K562 (cell line): ENCODE measurements around the gene SMPDL3B. TPM values are rescaled to one million over a fixed set of nuclear protein-coding genes. Genes with fewer than 3 reads are reported as not detected.

Source experiments
- ATAC-seq: fragments of 200-7000 bp; cut with Tn5 transposase; 3 replicates; pipeline ENCODE4 v1.9.1; 2020; ENCODE audit warnings: moderate library complexity
- BruUV-seq: library from RNA; stranded (reverse); fragments of 400-500 nt; replicated peaks from 2 replicates; lab custom pipeline; 2021; lab: Mats Ljungman, UMichigan
- CTCF ChIA-PET: fragments of 300-600 bp; formaldehyde crosslinking; extraction: SDS; loops from one replicate; lab custom pipeline; 2021; ENCODE audit warnings: low intra/inter-chr PET ratio; lab: Yijun Ruan, JAX
- POLR2A ChIA-PET: fragments of 300-600, 350-650 bp; sonication (Branson Sonifier 250); formaldehyde crosslinking; extraction: SDS; loops from one replicate; lab custom pipeline; 2021; ENCODE audit warnings: antibody characterized with exemption, inconsistent platforms; lab: Yijun Ruan, JAX
- DNase-seq, 4 experiments: peaks; one replicate each; pipeline versions ENCODE4 v3.0.0 to v3.0.0-alpha.2; 2011 to 2018; ENCODE audit warnings: low spot score in 3 of 4, mixed read lengths in 3 of 4; ENCODE audit errors: extremely low read depth in 1 of 4
- FAIRE-seq: peaks from 2 replicates; lab custom pipeline; 2011; peaks lifted over from hg19 to GRCh38; lab: Jason Lieb, UNC
- H2AFZ ChIP-seq: 2 replicates; pipeline ENCODE4 v1.6.0; 2011; ENCODE audit warnings: low read depth, low read length, control low read depth, inconsistent platforms
- H3K27ac ChIP-seq: fragments of 200-600 bp; 3 replicates; pipeline ENCODE4 v1.8.0; 2011; ENCODE audit warnings: low read depth, mild to moderate bottlenecking, control low read depth, inconsistent platforms, low read length, moderate library complexity, mixed read lengths; ENCODE audit errors: extremely low read depth
- H3K27me3 ChIP-seq, 2 experiments: fragments of 300-600 bp in 1 of 2; 2 replicates in 1 of 2; 3 replicates in 1 of 2; pipeline versions ENCODE4 v1.6.0 to v1.8.0; 2011; ENCODE audit warnings: inconsistent platforms in 2 of 2, low read length in 2 of 2, mild to moderate bottlenecking in 1 of 2, mixed read lengths in 1 of 2, moderate library complexity in 1 of 2; ENCODE audit not compliant: control insufficient read depth in 2 of 2, insufficient read depth in 2 of 2
- H3K36me3 ChIP-seq: fragments of 300-600 bp; 3 replicates; pipeline ENCODE4 v1.8.0; 2011; ENCODE audit warnings: mild to moderate bottlenecking, low read length, inconsistent platforms; ENCODE audit not compliant: control insufficient read depth, insufficient read depth
- H3K4me1 ChIP-seq, 2 experiments: fragments of 200-600 bp in 1 of 2; replicated peaks in 1 of 2; 2 replicates in 1 of 2; 3 replicates in 1 of 2; pipeline versions ENCODE4 v1.5.1 to v1.8.0; 2011; ENCODE audit warnings: inconsistent platforms in 2 of 2, low read length in 2 of 2, mild to moderate bottlenecking in 1 of 2, mixed read lengths in 1 of 2, moderate library complexity in 1 of 2; ENCODE audit not compliant: control insufficient read depth in 2 of 2, insufficient read depth in 2 of 2
- H3K4me2 ChIP-seq: 2 replicates; pipeline ENCODE4 v1.6.1; 2011; ENCODE audit warnings: low read length, control low read depth, inconsistent platforms, mixed read lengths; ENCODE audit not compliant: insufficient read depth
- H3K4me3 ChIP-seq: fragments of 200-600 bp; sonication (generic), shearing (Covaris generic); 2 replicates; pipeline ENCODE4 v1.5.1; 2016; ENCODE audit warnings: control low read depth, inconsistent platforms
- H3K79me2 ChIP-seq: fragments of 200-600 bp; 3 replicates; pipeline ENCODE4 v1.8.0; 2011; ENCODE audit warnings: low read length, inconsistent platforms; ENCODE audit not compliant: control insufficient read depth, insufficient read depth
- H3K9ac ChIP-seq, 2 experiments: 2 replicates each; pipeline versions ENCODE4 v1.6.0 to v1.6.1; 2011; ENCODE audit warnings: low read depth in 2 of 2, low read length in 2 of 2, control low read depth in 1 of 2, inconsistent platforms in 1 of 2, mild to moderate bottlenecking in 1 of 2, mixed read lengths in 1 of 2; ENCODE audit not compliant: insufficient read depth in 1 of 2
- H3K9me1 ChIP-seq: one replicate; pipeline ENCODE4 v1.6.0; 2011; ENCODE audit warnings: inconsistent platforms, mild to moderate bottlenecking, low read length, moderate library complexity; ENCODE audit not compliant: control insufficient read depth, insufficient read depth
- H3K9me3 ChIP-seq: replicated peaks from 2 replicates; pipeline ENCODE4 v1.5.1; 2011; ENCODE audit warnings: low read depth, low read length, inconsistent platforms; ENCODE audit not compliant: control insufficient read depth, insufficient read depth
- H4K20me1 ChIP-seq: replicated peaks from 2 replicates; pipeline ENCODE4 v1.6.1; 2011; ENCODE audit warnings: low read length, inconsistent platforms, mixed read lengths; ENCODE audit not compliant: control insufficient read depth, insufficient read depth
- FOXP1 ChIP-seq: sonication (generic); formaldehyde crosslinking; IDR thresholded peaks from 2 replicates; pipeline ENCODE4 v1.8.0; 2022; ENCODE audit warnings: mild to moderate bottlenecking, missing genetic modification reagents
- MAFG ChIP-seq: fragments of 450-650 bp; conservative IDR thresholded peaks from 2 replicates; pipeline ENCODE4 v1.6.1; 2016; ENCODE audit warnings: missing genetic modification characterization, missing compliant biosample characterization
- NCOA4 ChIP-seq: fragments of 450-650 bp; IDR thresholded peaks from 2 replicates; pipeline ENCODE4 v1.6.1; 2018; ENCODE audit warnings: mild to moderate bottlenecking; ENCODE audit not compliant: partially characterized antibody
- NUFIP1 ChIP-seq: fragments of 450-650 bp; IDR thresholded peaks from 2 replicates; pipeline ENCODE4 v1.6.1; 2018; ENCODE audit not compliant: partially characterized antibody
- RBM25 ChIP-seq: fragments of 200-400 bp; formaldehyde crosslinking; IDR thresholded peaks from 2 replicates; pipeline ENCODE4 v1.6.1; 2018; ENCODE audit warnings: low read length, low read depth, moderate library complexity; ENCODE audit not compliant: severe bottlenecking
- TAF15 ChIP-seq: fragments of 200-400 bp; formaldehyde crosslinking; IDR thresholded peaks from 2 replicates; pipeline ENCODE4 v1.6.1; 2017; ENCODE audit warnings: mild to moderate bottlenecking, low read depth, low read length, moderate library complexity
- ZKSCAN1 ChIP-seq: fragments of 150-350 bp; IDR thresholded peaks from 2 replicates; pipeline ENCODE4 v1.6.1; 2016; ENCODE audit warnings: low read depth, low read length
- ZNF121 ChIP-seq: sonication (generic); formaldehyde crosslinking; conservative IDR thresholded peaks from 2 replicates; pipeline ENCODE4 v1.8.0; 2022; ENCODE audit warnings: missing genetic modification reagents
- WGBS: fragments of 100-300 bp; shearing (Covaris generic); methylation state at CpG from one replicate; pipeline ENCODE4 v1.1.6; 2016; ENCODE audit warnings: low coverage, mixed read lengths; ENCODE audit not compliant: insufficient coverage; ENCODE audit errors: missing lambda C conversion rate; 5-methylcytosine and 5-hydroxymethylcytosine counted together
- in situ Hi-C: fragments of 300-500 bp; cut with MboI; formaldehyde crosslinking; loops from 4 replicates; pipeline ENCODE4 v1.15.0; 2018; ENCODE audit warnings: inconsistent platforms, mixed read lengths
- intact Hi-C: fragments of 100-400 bp; cut with micrococcal nuclease; formaldehyde crosslinking; loops from 2 replicates; pipeline ENCODE4 v1.14.2; 2022
- polyA plus RNA-seq, 8 experiments: library from polyadenylated mRNA; depleted of rRNA in 4 of 8; stranded (reverse) in 5 of 8; unstranded in 3 of 8; fragments of >200 nt; fragmentation: Nextera tagmentation in 2 of 8; fragmentation: Illumina TruSeq in 1 of 8; extraction: Ambion mirVana in 2 of 8; extraction: Trizol in 1 of 8; gene quantifications; 2 replicates each; pipeline versions ENCODE4 v1.2.1 to v1.2.3, GENCODE V29; 2011 to 2014; ENCODE audit warnings: inconsistent platforms in 1 of 8, missing spikeins in 1 of 8
- total RNA-seq, 7 experiments: library from RNA; depleted of rRNA in 6 of 7; stranded (reverse); fragments of >200 nt in 6 of 7; fragmentation: Illumina TruSeq in 2 of 7; extraction: Trizol in 2 of 7; gene quantifications; 2 replicates each; pipeline versions ENCODE4 v1.2.1 to v1.2.3, GENCODE V29; 2011 to 2021; ENCODE audit warnings: low replicate concordance in 1 of 7
- TF ChIP-seq, protein P1 (sequence below): fragments of 250-450 bp; sonication (Bioruptor Pico); IDR thresholded peaks from 2 replicates; pipeline ENCODE4 v1.4.0; 2020; ENCODE audit warnings: mild to moderate bottlenecking, moderate library complexity
- TF ChIP-seq, protein P2 (sequence below): fragments of 150-350 bp; IDR thresholded peaks from 2 replicates; pipeline ENCODE4 v1.6.1; 2014; ENCODE audit warnings: low read depth, mild to moderate bottlenecking, low read length, borderline replicate concordance
- TF ChIP-seq, protein P3 (sequence below): fragments of 250-450 bp; sonication (Bioruptor Pico); IDR thresholded peaks from 2 replicates; pipeline ENCODE4 v1.8.0; 2022; ENCODE audit warnings: moderate library complexity, mild to moderate bottlenecking, inconsistent platforms
- TF ChIP-seq, protein P4 (sequence below): conservative IDR thresholded peaks from 2 replicates; pipeline ENCODE4 v1.6.1; 2011; ENCODE audit warnings: low read depth, mild to moderate bottlenecking, low read length; ENCODE audit not compliant: control insufficient read depth

The SMPDL3B gene
- total and polyA plus RNA-seq, 9 of the 15 experiments (the other 6 are each of a cell fraction or from before 2014, with no cell fraction given): 0.07 to 1.2 (median 0.73) TPM

- TF ChIP-seq, protein P1, sequence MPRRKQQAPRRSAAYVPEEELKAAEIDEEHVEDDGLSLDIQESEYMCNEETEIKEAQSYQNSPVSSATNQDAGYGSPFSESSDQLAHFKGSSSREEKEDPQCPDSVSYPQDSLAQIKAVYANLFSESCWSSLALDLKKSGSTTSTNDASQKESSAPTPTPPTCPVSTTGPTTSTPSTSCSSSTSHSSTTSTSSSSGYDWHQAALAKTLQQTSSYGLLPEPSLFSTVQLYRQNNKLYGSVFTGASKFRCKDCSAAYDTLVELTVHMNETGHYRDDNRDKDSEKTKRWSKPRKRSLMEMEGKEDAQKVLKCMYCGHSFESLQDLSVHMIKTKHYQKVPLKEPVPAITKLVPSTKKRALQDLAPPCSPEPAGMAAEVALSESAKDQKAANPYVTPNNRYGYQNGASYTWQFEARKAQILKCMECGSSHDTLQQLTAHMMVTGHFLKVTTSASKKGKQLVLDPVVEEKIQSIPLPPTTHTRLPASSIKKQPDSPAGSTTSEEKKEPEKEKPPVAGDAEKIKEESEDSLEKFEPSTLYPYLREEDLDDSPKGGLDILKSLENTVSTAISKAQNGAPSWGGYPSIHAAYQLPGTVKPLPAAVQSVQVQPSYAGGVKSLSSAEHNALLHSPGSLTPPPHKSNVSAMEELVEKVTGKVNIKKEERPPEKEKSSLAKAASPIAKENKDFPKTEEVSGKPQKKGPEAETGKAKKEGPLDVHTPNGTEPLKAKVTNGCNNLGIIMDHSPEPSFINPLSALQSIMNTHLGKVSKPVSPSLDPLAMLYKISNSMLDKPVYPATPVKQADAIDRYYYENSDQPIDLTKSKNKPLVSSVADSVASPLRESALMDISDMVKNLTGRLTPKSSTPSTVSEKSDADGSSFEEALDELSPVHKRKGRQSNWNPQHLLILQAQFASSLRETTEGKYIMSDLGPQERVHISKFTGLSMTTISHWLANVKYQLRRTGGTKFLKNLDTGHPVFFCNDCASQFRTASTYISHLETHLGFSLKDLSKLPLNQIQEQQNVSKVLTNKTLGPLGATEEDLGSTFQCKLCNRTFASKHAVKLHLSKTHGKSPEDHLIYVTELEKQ (CRISPR knock-in tag): no peak
Measured at GRCh38 chr1:27949027-27949426, 14.2 kb downstream of the SMPDL3B start (continued).

DNA sequence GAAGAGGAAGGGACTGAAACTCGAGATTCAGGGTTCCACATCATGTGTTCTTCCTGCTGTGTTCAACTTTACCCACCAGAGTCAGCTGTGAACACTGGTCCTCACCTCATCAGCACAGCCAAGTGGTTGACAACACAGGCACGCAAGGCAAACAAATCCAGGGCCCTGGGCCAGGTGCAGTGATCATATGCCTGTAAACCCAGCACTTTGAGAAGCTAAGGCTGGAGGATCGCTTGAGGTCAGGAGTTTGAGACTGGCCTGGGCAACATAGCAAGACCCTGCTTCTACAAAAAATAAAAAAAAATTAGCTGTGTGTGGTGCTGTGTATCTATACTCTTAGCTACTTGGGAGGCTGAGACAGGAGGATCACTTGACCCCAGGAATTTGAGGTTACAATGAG is 16.6 kb downstream of the SMPDL3B start:
- Histone ChIP-seq H3K36me3 (no peaks in the 10 kb centered on the region), H3K4me1 (peaks cover 2 to 12% of the 10 kb centered on the region in 2 experiments; a peak in 4 of 5 replicates), H3K9me3 (no peaks in the 10 kb centered on the region), H2AFZ (no peak overlapping the region), H3K27ac (no peak overlapping the region), H3K4me2 (no peak overlapping the region), H3K79me2 (no peaks in the 10 kb centered on the region), H3K4me3 (no peak overlapping the region), H4K20me1 (no peaks in the 10 kb centered on the region; the same call in 1 of the 2 replicates), H3K9ac (no peak overlapping the region), H3K9me1 (no peaks in the 10 kb centered on the region), H3K27me3 (peaks cover 2 to 13% of the 10 kb centered on the region in 2 experiments; a peak in 2 of 5 replicates)
- in situ Hi-C loops (no loop called here), intact Hi-C loops (no loop called here)
- CTCF ChIA-PET: no interaction called here
- 19% methylated on average over 3 of the region's 3 CpGs for WGBS
- FAIRE-seq (peak; percentile 32), DNase-seq (no peak), ATAC-seq (no peak)
- POLR2A ChIA-PET: interaction anchor here (0.6 to 1.3 kb wide), 3 partner anchors 10 to 588 kb away, joined by 3 to 4 read pairs (median 3); no protein-coding TSS in a partner anchor
- no TSS peak for BruUV-seq
- TF ChIP-seq ZKSCAN1: no peak
- no peak for TF ChIP-seq MAFG (tag)
- TF ChIP-seq ZNF121 (CRISPR knock-in tag): peak; percentile 90
- TF ChIP-seq RBM25: peak; percentile 14
- TF ChIP-seq, protein P2, sequence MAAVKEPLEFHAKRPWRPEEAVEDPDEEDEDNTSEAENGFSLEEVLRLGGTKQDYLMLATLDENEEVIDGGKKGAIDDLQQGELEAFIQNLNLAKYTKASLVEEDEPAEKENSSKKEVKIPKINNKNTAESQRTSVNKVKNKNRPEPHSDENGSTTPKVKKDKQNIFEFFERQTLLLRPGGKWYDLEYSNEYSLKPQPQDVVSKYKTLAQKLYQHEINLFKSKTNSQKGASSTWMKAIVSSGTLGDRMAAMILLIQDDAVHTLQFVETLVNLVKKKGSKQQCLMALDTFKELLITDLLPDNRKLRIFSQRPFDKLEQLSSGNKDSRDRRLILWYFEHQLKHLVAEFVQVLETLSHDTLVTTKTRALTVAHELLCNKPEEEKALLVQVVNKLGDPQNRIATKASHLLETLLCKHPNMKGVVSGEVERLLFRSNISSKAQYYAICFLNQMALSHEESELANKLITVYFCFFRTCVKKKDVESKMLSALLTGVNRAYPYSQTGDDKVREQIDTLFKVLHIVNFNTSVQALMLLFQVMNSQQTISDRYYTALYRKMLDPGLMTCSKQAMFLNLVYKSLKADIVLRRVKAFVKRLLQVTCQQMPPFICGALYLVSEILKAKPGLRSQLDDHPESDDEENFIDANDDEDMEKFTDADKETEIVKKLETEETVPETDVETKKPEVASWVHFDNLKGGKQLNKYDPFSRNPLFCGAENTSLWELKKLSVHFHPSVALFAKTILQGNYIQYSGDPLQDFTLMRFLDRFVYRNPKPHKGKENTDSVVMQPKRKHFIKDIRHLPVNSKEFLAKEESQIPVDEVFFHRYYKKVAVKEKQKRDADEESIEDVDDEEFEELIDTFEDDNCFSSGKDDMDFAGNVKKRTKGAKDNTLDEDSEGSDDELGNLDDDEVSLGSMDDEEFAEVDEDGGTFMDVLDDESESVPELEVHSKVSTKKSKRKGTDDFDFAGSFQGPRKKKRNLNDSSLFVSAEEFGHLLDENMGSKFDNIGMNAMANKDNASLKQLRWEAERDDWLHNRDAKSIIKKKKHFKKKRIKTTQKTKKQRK: no peak
- TF ChIP-seq NCOA4: no peak
- no peak for TF ChIP-seq NUFIP1
- no peak for TF ChIP-seq FOXP1 (CRISPR knock-in tag)
- no peak for TF ChIP-seq TAF15
- TF ChIP-seq, protein P3, sequence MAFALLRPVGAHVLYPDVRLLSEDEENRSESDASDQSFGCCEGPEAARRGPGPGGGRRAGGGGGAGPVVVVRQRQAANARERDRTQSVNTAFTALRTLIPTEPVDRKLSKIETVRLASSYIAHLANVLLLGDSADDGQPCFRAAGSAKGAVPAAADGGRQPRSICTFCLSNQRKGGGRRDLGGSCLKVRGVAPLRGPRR (CRISPR knock-in tag): no peak
- TF ChIP-seq, protein P4, sequence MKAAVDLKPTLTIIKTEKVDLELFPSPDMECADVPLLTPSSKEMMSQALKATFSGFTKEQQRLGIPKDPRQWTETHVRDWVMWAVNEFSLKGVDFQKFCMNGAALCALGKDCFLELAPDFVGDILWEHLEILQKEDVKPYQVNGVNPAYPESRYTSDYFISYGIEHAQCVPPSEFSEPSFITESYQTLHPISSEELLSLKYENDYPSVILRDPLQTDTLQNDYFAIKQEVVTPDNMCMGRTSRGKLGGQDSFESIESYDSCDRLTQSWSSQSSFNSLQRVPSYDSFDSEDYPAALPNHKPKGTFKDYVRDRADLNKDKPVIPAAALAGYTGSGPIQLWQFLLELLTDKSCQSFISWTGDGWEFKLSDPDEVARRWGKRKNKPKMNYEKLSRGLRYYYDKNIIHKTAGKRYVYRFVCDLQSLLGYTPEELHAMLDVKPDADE: no peak
